PC-3 (cell line): ENCODE measurements around the gene CLEC4A.

Source experiments
- CTCF ChIP-seq: fragments of 300-600 bp; sonication (generic); conservative IDR thresholded peaks from 2 replicates; pipeline ENCODE4 v1.5.1; 2017; ENCODE audit warnings: antibody characterized with exemption, low read depth, mild to moderate bottlenecking, low read length
- EZH2 ChIP-seq: fragments of 300-600 bp; sonication (generic); IDR thresholded peaks from one replicate; pipeline ENCODE4 v1.6.1; 2017; ENCODE audit warnings: antibody characterized with exemption, mild to moderate bottlenecking, low read length; ENCODE audit not compliant: unreplicated experiment

GRCh38 chr12:8146442-8146771 is 23.0 kb downstream of the CLEC4A start:
- TF ChIP-seq CTCF (no peak), EZH2 (no peak)
